Neural cell (in vitro differentiated cells): ENCODE results near the gene ACTRT2. TPM values are rescaled to one million over a fixed set of nuclear protein-coding genes. Genes with fewer than 3 reads are reported as not detected.
A peak's percentile ranks its signal among the peaks of the same experiment; 100 is the strongest.

Source experiments
- H2AFZ ChIP-seq: fragments of 200-600, 300-800 bp; sonication (generic), shearing (Covaris generic); 2 replicates; pipeline ENCODE4 v1.6.0; 2014; ENCODE audit warnings: low read depth, mild to moderate bottlenecking, antibody characterized with exemption, low read length, moderate library complexity
- H3F3A ChIP-seq: fragments of 200-600 bp; shearing (Covaris generic); 2 replicates; pipeline ENCODE4 v1.6.1; 2016; ENCODE audit warnings: mild to moderate bottlenecking, moderate library complexity, mixed read lengths, antibody characterized with exemption, low read length; ENCODE audit not compliant: insufficient read depth, poor library complexity, severe bottlenecking
- H3K27ac ChIP-seq: fragments of 200-600, 300-800 bp; sonication (generic), shearing (Covaris generic); 2 replicates; pipeline ENCODE4 v1.5.1; 2014; ENCODE audit warnings: mild to moderate bottlenecking, low read length, moderate library complexity
- H3K27me3 ChIP-seq: fragments of 300-800, 200-600 bp; sonication (generic), shearing (Covaris generic); 2 replicates; pipeline ENCODE4 v1.6.0; 2014; ENCODE audit warnings: mild to moderate bottlenecking, low read depth, low read length, moderate library complexity; ENCODE audit not compliant: insufficient read depth
- H3K36me3 ChIP-seq: fragments of 300-800, 200-600 bp; sonication (generic), shearing (Covaris generic); 2 replicates; pipeline ENCODE4 v1.5.1; 2014; ENCODE audit warnings: mild to moderate bottlenecking, antibody characterized with exemption, low read length, moderate library complexity; ENCODE audit not compliant: insufficient read depth
- H3K4me2 ChIP-seq: fragments of 300-800, 200-600 bp; sonication (generic), shearing (Covaris generic); 2 replicates; pipeline ENCODE4 v1.6.0; 2014; ENCODE audit warnings: mild to moderate bottlenecking, low read length
- H3K4me3 ChIP-seq: fragments of 300-800, 200-600 bp; sonication (generic), shearing (Covaris generic); 2 replicates; pipeline ENCODE4 v1.5.1; 2014; ENCODE audit warnings: mild to moderate bottlenecking, low read length, moderate library complexity
- H3K79me2 ChIP-seq: fragments of 200-600 bp; shearing (Covaris generic); replicated peaks from 2 replicates; pipeline ENCODE4 v1.6.0; 2014; ENCODE audit warnings: mild to moderate bottlenecking, low read length, moderate library complexity; ENCODE audit not compliant: insufficient read depth
- H3K9ac ChIP-seq: fragments of 300-800, 200-600 bp; sonication (generic), shearing (Covaris generic); 2 replicates; pipeline ENCODE4 v1.6.1; 2016; ENCODE audit warnings: mild to moderate bottlenecking, low read length, mixed read lengths
- H3K9me2 ChIP-seq: fragments of 200-600 bp; shearing (Covaris generic); 2 replicates; pipeline ENCODE4 v1.6.1; 2016; ENCODE audit warnings: mild to moderate bottlenecking, low read length, mixed read lengths; ENCODE audit not compliant: insufficient read depth
- H3K9me3 ChIP-seq: fragments of 200-600, 300-800 bp; sonication (generic), shearing (Covaris generic); 2 replicates; pipeline ENCODE4 v1.6.1; 2016; ENCODE audit warnings: mild to moderate bottlenecking, mixed run types, low read length, moderate library complexity, mixed read lengths
- H4K20me1 ChIP-seq: fragments of 200-600 bp; shearing (Covaris generic); 2 replicates; pipeline ENCODE4 v1.6.1; 2016; ENCODE audit warnings: mild to moderate bottlenecking, mixed run types; ENCODE audit not compliant: insufficient read depth
- EP300 ChIP-seq: fragments of 450-650 bp; conservative IDR thresholded peaks from 2 replicates; pipeline ENCODE4 v1.6.1; 2014; ENCODE audit warnings: antibody characterized with exemption, mild to moderate bottlenecking, moderate library complexity; ENCODE audit not compliant: poor library complexity, severe bottlenecking
- EZH2 ChIP-seq: fragments of 200-600, 300-800 bp; shearing (Covaris generic), sonication (generic); IDR thresholded peaks from 2 replicates; pipeline ENCODE4 v1.6.1; 2014; ENCODE audit warnings: antibody characterized with exemption, low read length, borderline replicate concordance, mild to moderate bottlenecking; ENCODE audit not compliant: insufficient read depth, poor library complexity, severe bottlenecking
- MXI1 ChIP-seq: fragments of 450-650 bp; conservative IDR thresholded peaks from 2 replicates; pipeline ENCODE4 v1.6.1; 2014; ENCODE audit warnings: antibody characterized with exemption, mild to moderate bottlenecking; ENCODE audit not compliant: poor library complexity, severe bottlenecking
- POLR2AphosphoS5 ChIP-seq: IDR thresholded peaks from 2 replicates; pipeline ENCODE4 v1.6.1; 2012
- RAD21 ChIP-seq: fragments of 450-650 bp; conservative IDR thresholded peaks from 2 replicates; pipeline ENCODE4 v1.6.1; 2014; ENCODE audit warnings: antibody characterized with exemption, mild to moderate bottlenecking, moderate library complexity
- SMC3 ChIP-seq: fragments of 450-650 bp; conservative IDR thresholded peaks from 2 replicates; pipeline ENCODE4 v1.6.1; 2014; ENCODE audit warnings: antibody characterized with exemption, mild to moderate bottlenecking, moderate library complexity; ENCODE audit not compliant: poor library complexity
- TAF1 ChIP-seq: IDR thresholded peaks from 2 replicates; pipeline ENCODE4 v1.6.1; 2012; ENCODE audit warnings: low read depth
- polyA plus RNA-seq: library from polyadenylated mRNA; depleted of rRNA; stranded (reverse); fragments of >200 nt; gene quantifications from 2 replicates; pipeline ENCODE4 v1.2.3, GENCODE V29; 2014
- TF ChIP-seq, protein P1 (sequence below): fragments of 450-650 bp; IDR thresholded peaks from 2 replicates; pipeline ENCODE4 v1.5.1; 2014; ENCODE audit warnings: antibody characterized with exemption, mild to moderate bottlenecking, moderate library complexity; ENCODE audit not compliant: poor library complexity, severe bottlenecking
- TF ChIP-seq, protein P2 (sequence below): IDR thresholded peaks from 2 replicates; pipeline ENCODE4 v1.6.1; 2012; ENCODE audit warnings: borderline replicate concordance

The ACTRT2 gene
- polyA plus RNA-seq, 1 donor from 2014 or later = not detected

DNA sequence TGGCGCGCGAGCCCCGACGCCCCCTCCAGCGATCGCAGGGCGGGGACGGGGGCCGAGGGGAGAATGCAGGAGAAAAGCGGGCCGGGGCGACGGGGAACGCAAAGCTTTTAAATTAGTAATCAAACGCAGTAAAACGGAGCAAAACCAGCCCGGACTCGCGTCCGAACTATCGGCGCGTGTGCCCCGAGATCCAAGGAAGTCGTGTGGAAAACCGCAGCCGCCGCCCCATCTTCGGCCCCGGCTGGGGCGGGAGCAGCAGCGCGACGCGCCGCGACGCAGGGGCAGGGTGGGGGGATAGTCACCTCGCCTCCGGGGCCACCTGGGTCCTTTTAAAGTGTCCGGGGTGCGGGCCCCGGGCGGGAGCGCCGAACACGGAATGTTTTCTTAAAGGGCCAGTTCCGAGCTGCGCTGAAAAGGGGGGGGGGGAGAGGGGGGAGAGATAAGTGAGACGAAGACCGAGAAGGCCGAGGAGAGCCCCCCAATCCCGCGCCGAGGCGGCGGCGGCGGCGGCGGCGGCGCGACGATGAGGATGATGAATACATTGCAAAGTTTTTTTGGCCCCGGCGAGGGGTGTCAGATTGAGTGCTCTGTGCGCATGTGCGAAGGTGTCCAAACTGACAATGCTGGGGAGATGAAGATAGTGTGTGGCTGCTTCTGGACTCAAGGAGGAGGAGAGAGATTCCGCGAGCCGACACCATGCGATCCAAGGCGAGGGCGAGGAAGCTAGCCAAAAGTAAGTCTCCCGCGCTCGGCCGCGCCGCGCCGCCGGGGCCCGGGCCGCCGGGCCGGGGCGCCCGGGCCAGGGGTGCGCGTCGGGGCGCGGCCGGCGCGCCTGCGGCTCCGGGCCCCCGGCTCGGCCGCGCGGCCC is 47.5 kb downstream of the ACTRT2 start, which contains the start of gene PRDM16:
PRDM16 (plus strand) TSS at position 640 of the 868 bp plus-strand sequence; CDS start at position 697, 57 bp downstream.
- Histone ChIP-seq H3K4me2 (peak within 1 kb of the TSS; percentile 48), H3K79me2 (peaks cover 80% of the 10 kb centered on the region), H3K27me3 (peaks cover 54% of the 10 kb centered on the region), H3K9me3 (no peaks in the 10 kb centered on the region), H3K9me2 (no peaks in the 10 kb centered on the region), H3K27ac (no peak within 1 kb of the TSS), H3K36me3 (no peaks in the 10 kb centered on the region), H3K4me3 (peak within 1 kb of the TSS; percentile 71), H4K20me1 (no peaks in the 10 kb centered on the region), H2AFZ (no peak within 1 kb of the TSS), H3K9ac (peak within 1 kb of the TSS; percentile 58), H3F3A (no peaks in the 10 kb centered on the region)
- TF ChIP-seq EZH2 (peak; percentile 72), MXI1 (no peak), EP300 (no peak), SMC3 (peak; percentile 15), RAD21 (no peak)

DNA sequence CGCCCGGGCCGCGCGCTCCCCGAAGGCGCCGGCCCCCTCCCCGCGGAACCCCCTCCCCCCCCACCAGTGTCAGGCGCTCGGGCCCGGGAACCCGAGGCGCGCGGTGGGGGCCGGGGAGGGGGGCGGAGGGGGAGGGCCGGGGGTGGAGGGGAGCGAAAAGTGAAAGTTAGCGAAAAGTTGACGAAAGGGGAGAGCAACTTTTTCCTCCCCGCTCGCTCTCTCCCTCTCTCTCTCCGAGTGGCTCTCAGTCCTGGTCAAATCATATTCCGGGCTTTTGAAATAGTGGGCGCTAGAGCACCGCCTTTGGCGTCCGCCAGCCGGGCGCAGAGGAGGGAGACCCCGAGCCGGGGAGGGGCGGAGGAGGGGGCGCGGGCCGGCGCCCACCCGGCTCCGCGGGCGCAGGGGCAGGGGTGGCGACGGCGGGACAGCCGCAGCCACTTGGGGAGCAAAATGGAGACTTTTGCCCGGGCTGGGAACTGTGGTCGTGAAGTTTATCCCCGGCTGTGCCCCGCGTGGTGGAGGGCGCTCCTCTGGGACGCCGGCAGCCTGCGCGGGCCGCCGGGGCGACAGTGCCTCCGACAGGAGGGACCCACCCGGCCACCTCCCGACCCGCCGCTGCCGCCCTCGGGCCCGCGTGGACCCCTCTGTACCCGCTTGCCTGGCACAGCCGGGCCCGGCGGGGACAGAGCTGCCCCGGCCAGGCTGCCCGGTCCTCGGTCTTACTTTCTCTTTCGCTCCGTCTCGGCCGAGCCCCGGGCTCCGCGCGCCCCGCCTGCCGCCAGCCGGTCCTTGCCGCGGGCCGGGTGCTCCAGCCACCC is 48.4 kb downstream of the ACTRT2 start:
- H3K36me3 ChIP-seq = no peaks in the 10 kb centered on the region
- H3K27me3 ChIP-seq = peaks cover 58% of the 10 kb centered on the region
- no peak overlapping the region for H3K27ac ChIP-seq
- peaks cover 81% of the 10 kb centered on the region for H3K79me2 ChIP-seq
- TF ChIP-seq, protein P1, sequence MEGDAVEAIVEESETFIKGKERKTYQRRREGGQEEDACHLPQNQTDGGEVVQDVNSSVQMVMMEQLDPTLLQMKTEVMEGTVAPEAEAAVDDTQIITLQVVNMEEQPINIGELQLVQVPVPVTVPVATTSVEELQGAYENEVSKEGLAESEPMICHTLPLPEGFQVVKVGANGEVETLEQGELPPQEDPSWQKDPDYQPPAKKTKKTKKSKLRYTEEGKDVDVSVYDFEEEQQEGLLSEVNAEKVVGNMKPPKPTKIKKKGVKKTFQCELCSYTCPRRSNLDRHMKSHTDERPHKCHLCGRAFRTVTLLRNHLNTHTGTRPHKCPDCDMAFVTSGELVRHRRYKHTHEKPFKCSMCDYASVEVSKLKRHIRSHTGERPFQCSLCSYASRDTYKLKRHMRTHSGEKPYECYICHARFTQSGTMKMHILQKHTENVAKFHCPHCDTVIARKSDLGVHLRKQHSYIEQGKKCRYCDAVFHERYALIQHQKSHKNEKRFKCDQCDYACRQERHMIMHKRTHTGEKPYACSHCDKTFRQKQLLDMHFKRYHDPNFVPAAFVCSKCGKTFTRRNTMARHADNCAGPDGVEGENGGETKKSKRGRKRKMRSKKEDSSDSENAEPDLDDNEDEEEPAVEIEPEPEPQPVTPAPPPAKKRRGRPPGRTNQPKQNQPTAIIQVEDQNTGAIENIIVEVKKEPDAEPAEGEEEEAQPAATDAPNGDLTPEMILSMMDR = peak; percentile 61
- TF ChIP-seq EP300 (no peak), TAF1 (no peak), RAD21 (peak; percentile 75), EZH2 (no peak), SMC3 (peak; percentile 72), POLR2AphosphoS5 (no peak), MXI1 (peak; percentile 46)
- TF ChIP-seq, protein P2, sequence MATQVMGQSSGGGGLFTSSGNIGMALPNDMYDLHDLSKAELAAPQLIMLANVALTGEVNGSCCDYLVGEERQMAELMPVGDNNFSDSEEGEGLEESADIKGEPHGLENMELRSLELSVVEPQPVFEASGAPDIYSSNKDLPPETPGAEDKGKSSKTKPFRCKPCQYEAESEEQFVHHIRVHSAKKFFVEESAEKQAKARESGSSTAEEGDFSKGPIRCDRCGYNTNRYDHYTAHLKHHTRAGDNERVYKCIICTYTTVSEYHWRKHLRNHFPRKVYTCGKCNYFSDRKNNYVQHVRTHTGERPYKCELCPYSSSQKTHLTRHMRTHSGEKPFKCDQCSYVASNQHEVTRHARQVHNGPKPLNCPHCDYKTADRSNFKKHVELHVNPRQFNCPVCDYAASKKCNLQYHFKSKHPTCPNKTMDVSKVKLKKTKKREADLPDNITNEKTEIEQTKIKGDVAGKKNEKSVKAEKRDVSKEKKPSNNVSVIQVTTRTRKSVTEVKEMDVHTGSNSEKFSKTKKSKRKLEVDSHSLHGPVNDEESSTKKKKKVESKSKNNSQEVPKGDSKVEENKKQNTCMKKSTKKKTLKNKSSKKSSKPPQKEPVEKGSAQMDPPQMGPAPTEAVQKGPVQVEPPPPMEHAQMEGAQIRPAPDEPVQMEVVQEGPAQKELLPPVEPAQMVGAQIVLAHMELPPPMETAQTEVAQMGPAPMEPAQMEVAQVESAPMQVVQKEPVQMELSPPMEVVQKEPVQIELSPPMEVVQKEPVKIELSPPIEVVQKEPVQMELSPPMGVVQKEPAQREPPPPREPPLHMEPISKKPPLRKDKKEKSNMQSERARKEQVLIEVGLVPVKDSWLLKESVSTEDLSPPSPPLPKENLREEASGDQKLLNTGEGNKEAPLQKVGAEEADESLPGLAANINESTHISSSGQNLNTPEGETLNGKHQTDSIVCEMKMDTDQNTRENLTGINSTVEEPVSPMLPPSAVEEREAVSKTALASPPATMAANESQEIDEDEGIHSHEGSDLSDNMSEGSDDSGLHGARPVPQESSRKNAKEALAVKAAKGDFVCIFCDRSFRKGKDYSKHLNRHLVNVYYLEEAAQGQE = no peak
- H4K20me1 ChIP-seq = no peaks in the 10 kb centered on the region
- H3F3A ChIP-seq = no peaks in the 10 kb centered on the region
- H3K4me2 ChIP-seq = no peak overlapping the region
- H3K9ac ChIP-seq = peak overlapping the region; percentile 42
- H3K9me2 ChIP-seq = no peaks in the 10 kb centered on the region
- no peak overlapping the region for H2AFZ ChIP-seq
- peak overlapping the region; percentile 59 for H3K4me3 ChIP-seq
- H3K9me3 ChIP-seq = no peaks in the 10 kb centered on the region
